ENCODE results near the gene ISLR2. TPM values are rescaled to one million over a fixed set of nuclear protein-coding genes. Genes with fewer than 3 reads are reported as not detected.

Gene ISLR2
- total RNA-seq, 2 experiments from 2014 or later = not detected

DNA sequence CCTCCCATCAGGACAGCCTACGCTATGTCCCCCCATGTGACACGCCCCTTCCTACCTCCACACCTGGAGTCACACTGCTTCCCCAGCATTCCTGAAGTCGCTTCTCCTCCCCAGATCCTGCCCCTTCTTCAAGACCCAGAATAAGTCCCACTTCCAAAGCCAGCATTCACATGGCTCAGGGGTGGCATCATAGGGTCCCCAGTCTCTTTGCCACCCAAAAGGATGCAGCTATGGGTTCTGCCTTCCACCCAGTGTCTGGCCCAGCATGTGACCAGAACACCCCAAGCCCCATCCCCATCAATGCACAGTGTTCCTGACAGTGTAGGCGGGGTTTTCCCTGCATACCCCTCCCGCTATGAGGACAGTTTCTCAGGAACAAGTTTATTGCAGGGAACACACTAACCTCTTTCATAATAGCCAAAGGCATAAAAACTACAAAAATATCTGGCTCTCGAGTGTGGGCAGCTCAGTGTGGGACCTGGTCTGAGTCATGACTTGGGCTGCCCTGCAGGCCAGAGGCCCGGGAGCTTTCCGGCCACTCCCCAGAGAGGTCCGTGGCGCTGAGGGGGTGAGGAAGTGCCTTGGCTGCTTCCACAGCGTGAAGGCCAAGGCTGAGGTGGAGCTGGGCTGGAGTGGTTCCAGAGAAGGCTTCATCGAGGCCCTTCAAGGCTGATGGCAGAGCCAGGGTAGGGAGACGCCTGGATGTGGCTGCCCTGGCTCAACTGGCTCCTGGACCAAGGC lies 48.9 kb downstream of the ISLR2 start:
- no peak overlapping the region for H3K4me3 Mint-ChIP-seq
- no peak for DNase-seq
- peaks cover 3% of the 10 kb centered on the region for H3K27me3 Mint-ChIP-seq
- H3K36me3 Mint-ChIP-seq (ENCODE audit: low read depth) = no peaks in the 10 kb centered on the region
- CTCF ChIA-PET = no interaction called here
- H3K27ac Mint-ChIP-seq = no peak overlapping the region
- no peaks in the 10 kb centered on the region for H3K9me3 Mint-ChIP-seq
- H3K4me1 Mint-ChIP-seq = no peaks in the 10 kb centered on the region
- POLR2A ChIA-PET = no interaction called here

DNA sequence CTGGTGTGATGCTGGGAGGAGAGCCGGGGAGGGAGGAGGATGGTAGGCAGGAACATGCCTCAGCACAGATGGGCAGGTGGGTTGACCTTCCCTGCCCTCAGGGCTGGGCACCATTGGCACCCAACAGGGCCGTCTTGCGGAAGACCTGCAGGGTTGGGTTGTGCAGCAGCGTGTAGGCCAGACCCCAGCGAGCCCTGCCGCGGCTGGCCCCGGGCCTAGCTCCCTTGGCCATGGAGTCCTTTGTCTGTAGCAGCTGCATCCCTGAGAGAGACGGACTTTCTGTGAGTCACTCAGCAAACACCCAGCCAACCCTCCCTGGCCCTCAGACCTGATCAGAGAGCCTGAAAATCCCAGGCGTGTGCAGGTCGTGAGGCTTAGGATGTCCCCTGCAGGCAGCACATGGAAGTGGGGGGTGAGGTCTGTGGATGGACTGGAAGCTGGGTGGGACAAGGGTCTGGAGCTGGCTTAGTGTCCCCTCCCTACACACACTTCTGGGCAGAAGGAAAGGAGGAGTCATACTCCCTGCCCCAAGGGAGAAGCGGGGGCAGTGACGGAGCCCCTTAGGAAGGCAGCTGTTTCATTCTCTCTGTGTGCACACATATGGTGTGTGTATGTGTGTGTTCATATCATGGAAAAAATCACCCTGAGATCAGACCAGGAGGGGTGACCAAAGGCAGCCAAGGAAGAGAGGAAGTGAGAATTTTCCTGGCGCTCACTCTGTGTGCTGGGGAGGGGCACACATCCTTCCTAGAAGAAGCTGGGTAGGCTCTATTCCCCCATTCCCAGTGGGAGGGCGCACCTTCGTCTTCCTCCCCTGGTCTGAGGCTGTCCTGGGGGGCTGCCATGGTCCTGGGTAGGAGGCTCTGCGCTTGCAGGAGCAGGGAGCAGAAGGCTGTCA lies 49.8 kb downstream of the ISLR2 start:
- Mint-ChIP-seq H3K36me3 (ENCODE audit: low read depth) (no peaks in the 10 kb centered on the region), H3K27me3 (peaks cover 3% of the 10 kb centered on the region), H3K9me3 (no peaks in the 10 kb centered on the region), H3K4me1 (no peaks in the 10 kb centered on the region), H3K4me3 (no peak overlapping the region), H3K27ac (no peak overlapping the region)
- DNase-seq = no peak
- POLR2A ChIA-PET = no interaction called here
- CTCF ChIA-PET = no interaction called here

DNA sequence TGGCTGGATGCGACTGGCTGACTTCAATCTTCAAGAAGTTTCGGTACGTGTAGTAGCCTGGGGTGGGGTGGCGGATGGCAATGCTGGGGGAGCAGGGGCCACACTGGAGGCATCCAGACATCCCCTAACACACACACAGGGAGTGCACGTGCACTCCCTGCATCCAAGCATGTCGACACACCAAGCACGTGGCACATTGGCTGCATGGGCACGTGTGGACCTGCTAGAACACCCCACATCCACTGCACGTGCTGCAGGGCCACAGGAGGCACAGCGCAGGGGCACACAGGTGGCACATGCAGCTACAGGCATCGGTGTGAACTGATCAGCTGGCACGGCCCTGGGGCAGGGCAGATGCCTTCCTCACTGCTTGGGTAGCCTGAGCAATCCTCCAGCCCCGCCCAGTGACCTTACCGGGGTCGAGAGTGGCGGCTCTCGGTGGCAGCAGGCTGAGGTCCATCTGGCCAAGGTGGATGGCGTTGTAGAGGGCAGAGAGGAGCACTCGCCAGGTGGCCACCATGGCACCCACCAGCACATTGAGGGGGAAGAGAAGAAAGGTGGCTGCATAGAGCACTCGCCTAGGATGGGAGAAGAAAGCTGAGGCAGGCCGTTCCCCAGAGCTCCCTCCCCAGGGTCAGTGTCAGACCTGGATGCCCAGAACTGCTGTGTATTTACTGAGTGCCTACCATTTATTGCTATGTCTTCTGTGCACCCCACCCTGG lies 50.7 kb downstream of the ISLR2 start:
- Mint-ChIP-seq H3K27me3 (peaks cover 3% of the 10 kb centered on the region), H3K27ac (no peak overlapping the region), H3K4me1 (no peaks in the 10 kb centered on the region), H3K36me3 (ENCODE audit: low read depth) (no peaks in the 10 kb centered on the region), H3K4me3 (no peak overlapping the region), H3K9me3 (no peaks in the 10 kb centered on the region)
- no peak for DNase-seq
- POLR2A ChIA-PET = no interaction called here
- CTCF ChIA-PET = no interaction called here

DNA sequence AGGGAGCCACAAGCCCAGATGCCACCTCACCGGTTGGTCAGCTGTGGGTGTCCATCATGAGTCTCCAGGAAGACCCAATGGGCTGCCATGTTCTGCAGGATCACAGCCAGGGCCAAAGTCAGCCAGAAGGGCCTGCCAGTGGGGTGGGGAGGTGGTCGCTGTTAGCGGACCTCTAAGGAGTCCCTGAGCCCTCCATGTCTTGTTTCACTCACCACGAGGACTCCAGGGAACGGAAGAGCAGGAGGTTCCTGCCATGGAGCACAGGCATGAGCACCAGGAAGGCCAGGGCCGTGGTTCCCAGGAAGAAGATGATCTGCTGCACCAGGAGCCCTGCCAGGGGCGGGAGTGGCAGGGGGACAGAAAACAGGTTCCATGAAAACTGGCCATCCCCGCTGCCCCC lies 51.7 kb downstream of the ISLR2 start:
- DNase-seq = no peak
- no peak overlapping the region for H3K27ac Mint-ChIP-seq
- POLR2A ChIA-PET = no interaction called here
- no peaks in the 10 kb centered on the region for H3K4me1 Mint-ChIP-seq
- peaks cover 2% of the 10 kb centered on the region for H3K27me3 Mint-ChIP-seq
- H3K9me3 Mint-ChIP-seq = no peaks in the 10 kb centered on the region
- H3K36me3 Mint-ChIP-seq (ENCODE audit: low read depth) = no peaks in the 10 kb centered on the region
- CTCF ChIA-PET = no interaction called here
- no peak overlapping the region for H3K4me3 Mint-ChIP-seq

DNA sequence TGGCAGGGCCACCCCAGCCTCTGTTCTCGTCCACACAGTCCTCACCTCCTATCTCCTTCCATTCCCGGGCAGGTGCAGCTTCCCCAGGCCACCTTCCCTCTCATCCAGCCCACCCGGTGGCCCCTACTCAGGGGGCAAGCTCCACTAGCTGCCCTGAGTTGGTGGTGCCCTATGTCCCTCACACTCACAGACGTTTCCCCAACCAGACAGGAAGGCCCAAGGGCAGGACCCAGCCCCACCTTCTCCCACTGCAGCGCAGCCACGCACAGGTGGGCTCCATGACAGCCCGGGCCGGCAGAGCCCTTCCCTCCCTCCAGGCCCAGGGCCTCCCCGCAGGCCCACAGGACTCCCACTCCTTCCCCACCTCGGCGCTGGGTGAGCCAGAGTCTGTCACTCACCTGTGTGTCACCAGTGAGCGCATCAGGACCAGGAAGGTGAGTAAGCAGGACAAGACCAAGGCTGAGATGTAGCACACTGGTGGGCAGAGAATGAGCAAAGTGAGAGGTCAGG lies 54.3 kb downstream of the ISLR2 start:
- DNase-seq = no peak
- no peaks in the 10 kb centered on the region for H3K9me3 Mint-ChIP-seq
- H3K27me3 Mint-ChIP-seq = no peaks in the 10 kb centered on the region
- CTCF ChIA-PET = no interaction called here
- POLR2A ChIA-PET = no interaction called here
- no peaks in the 10 kb centered on the region for H3K36me3 Mint-ChIP-seq (ENCODE audit: low read depth)
- no peaks in the 10 kb centered on the region for H3K4me1 Mint-ChIP-seq
- H3K27ac Mint-ChIP-seq = no peak overlapping the region
- no peak overlapping the region for H3K4me3 Mint-ChIP-seq

DNA sequence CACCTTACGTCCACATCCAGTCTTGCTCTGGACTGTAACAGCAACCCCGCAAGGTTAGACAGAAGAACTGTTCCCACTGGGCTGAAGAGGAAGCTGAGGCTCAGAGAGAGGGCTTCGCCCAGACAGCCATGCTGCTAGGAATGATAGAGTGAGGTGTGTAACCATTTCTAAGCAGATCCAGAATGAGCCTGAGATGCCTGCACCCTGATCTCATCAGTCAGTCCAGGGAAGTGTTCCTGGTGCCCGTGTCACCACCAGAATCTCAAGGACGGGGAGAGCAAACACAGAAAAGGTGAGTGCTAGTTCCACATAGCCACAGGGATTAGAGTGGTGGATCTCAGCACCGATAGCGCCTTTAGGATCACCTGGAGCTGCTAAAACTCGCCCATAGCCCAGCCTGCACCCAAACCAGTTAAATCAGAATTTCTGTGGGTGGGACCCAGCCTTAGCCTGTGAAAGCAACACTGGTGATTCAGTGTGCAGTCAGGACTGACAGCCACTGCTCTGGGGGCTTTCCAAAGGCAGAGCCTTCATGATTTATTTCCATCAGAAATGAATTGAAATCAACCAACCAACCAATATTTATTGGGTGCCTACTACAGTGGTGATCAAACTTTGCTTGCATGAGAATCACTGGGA lies 55.4 kb downstream of the ISLR2 start:
- Mint-ChIP-seq H3K27me3 (no peaks in the 10 kb centered on the region), H3K27ac (no peak overlapping the region), H3K36me3 (ENCODE audit: low read depth) (no peaks in the 10 kb centered on the region), H3K4me3 (no peak overlapping the region), H3K9me3 (no peaks in the 10 kb centered on the region), H3K4me1 (no peaks in the 10 kb centered on the region)
- no peak for DNase-seq
- CTCF ChIA-PET = interaction anchor here (0.7 kb wide), 2 partner anchors 12 to 1578 kb away, joined by 4 read pairs; no protein-coding TSS in a partner anchor
- POLR2A ChIA-PET = no interaction called here

Other genes with a start within 250 kb of the ISLR2 start
- 1 to 10 TPM; 3.4 to 3.5 TPM for gene LOXL1, start 204.1 kb upstream of the ISLR2 start, total RNA-seq
- 10 to 100 TPM; 12.0 to 12.8 TPM for gene STOML1, start 138.3 kb upstream of the ISLR2 start, total RNA-seq
- 100 to 1,000 TPM; 118 to 122 TPM for gene PML, start 135.9 kb upstream of the ISLR2 start, total RNA-seq
- not detected for gene GOLGA6A, start 48.0 kb upstream of the ISLR2 start, total RNA-seq
- not detected for gene ISLR, start 43.1 kb downstream of the ISLR2 start, total RNA-seq
- not detected for gene STRA6, start 72.2 kb downstream of the ISLR2 start, total RNA-seq
- gene CCDC33, start 105.7 kb downstream of the ISLR2 start, total RNA-seq = not detected
- not detected for gene CYP11A1, start 237.1 kb downstream of the ISLR2 start, total RNA-seq